Measurements from ENCODE around the gene GBF1.
"Not testable (repeated sequence)": the region's sequence is repeated elsewhere in the genome, so short reads cannot be mapped to it uniquely, and the experiment has no call there.

Gene GBF1

DNA sequence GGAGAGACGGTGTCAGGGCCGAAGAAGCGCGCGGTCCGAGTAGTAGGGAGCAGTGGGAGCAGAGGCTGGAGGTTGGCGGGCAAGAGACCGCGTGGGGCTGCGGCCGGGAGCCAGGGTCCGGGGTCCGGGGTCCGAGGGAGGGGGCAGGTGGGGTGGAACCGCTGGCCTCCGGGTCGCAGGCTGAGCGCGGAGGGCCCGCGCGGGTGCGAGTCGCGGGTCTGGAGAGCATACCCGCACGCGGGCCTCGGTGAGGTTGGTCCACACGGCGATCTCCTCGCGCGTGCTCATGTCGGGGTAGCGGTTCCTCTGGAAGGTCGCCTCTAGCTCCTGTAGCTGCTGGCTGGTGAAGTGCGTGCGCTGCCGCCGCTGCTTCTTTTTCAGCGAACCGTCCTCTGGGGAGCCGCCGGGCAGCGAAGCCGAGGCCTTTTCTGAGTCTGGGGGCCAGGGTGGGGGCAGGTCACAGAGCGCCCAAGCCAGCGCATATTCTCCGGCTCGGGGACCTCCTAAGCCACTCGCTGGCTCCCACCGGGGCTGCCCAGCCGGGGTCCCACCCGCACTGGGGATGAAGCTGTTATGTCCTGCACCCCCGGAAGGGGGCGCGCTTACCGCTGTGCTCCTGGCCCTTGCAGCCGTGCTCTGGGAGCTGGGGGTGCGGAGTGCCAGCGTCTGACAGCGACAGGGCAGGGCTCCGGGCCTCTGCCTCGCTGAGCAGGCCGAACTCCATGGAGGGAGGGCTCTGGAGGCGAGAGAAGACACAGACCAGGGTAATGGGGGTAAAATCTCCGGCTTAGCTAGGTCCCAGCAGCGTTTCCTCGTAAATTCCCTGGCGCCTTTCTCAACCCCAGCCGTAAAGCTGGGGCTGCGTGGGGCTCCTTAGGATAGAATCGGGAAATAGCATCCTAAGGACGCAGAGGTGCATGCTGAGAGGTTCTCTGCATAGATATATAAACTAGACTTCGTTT, 13.7 kb upstream of the GBF1 start:
- DNase-seq: no peak

DNA sequence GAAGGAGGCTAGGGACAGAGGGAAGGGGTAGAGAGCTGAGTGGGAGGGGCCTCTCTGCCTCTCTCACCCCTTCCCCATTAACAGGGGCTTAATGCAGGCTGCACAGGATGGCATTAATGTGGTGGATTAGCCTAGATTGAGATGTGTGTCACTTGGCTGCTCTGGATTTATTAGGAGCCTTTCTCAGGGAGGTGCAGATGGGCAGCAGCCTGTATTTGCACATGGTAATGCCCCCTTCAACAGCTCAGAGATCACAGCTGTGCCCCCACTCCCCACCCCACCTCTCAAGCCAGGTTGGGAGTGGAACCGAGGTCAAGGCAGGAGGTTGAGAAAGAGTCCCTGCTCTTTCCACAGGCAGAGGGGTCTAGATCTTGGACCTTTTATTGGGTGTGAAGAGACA, 11.3 kb upstream of the GBF1 start:
- no peak for DNase-seq

DNA sequence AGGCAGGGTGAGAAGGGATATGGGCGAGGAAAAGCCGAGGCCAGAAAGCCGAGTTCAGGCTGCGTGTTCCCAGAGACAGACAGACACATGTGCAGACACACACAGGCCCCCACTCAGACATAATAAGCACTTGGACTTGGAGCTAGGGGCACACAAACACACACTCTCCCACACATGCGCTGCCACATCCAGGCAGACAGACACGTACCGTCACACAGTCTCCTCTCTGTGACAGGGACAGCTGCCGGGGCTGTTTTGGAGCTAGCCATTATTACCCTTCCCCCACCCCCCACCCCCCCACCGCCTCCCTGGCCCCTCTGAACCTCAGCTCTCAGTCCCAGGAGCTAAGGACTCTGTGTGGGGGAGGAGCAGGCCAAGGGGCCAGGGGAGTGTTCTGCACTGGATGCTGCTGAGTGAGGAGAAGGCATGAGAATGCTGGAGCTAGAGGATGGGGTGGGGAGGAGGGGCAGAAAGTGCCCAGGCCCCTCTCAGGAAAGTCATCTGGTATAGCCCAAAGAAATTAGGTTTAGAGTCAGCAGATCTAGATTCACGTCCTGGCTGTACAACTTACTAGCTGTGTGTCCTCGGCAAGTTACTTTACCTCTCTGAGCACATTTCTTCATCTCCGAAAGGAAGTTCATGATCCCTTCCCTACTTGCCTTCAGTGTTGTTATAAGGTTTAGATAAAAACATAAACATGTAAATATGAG, 10.3 kb upstream of the GBF1 start:
- no peak for DNase-seq

GRCh38 chr10:102235598-102235920, 9.8 kb upstream of the GBF1 start:
- DNase-seq: no peak

DNA sequence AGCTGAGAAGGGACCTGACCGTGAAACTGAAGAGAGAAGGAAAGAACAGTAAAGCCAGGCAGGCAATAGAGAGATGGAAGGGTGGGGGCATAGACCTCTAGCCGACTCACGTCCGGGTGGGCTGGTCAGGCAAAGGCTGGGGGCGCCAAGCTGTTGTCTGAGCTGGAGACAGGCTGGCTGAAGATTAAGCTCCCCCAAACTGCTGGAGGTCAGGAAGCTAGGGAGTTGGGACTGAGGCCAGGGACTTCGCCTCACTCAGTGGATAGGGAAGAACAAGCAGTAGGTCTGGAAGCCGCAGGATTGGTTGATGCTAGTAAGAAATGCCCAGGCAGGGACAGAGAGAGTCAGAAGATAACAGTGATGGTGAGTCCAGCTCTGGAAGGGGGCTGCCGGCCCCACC, 9.3 kb upstream of the GBF1 start:
- DNase-seq: no peak

- DNase-seq: no peak
Observed at GRCh38 chr10:102237711-102238252, 7.5 kb upstream of the GBF1 start.

DNA sequence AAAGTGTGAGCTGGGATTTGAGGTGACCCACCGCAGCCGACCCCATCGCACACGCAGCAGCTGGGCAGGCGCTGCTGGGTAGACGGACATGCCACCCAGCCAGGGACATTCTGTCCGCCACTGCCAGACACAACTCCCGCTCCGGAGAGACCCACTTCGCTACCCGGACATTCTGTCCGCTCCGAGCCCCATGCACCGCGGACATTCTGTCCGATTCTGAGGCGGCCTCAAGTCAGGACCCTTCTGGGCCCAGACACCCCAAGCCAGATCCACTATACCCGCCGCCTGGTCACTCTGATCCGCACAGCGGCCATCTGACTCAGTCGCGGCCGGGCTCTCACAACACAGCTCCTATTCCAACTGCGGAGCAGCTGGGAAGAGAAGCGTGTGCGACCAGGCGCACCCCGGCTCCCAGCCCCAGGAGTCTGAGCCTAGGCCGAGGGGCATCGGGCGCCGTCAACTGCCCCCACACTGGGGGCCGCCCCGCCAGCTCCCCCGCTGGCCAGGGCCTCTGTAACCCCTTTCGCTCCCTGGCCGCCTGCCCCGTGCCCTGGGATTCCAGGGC, 4.8 kb upstream of the GBF1 start:
- no peak for DNase-seq

- DNase-seq: no peak
Observed at GRCh38 chr10:102241032-102241443, 4.3 kb upstream of the GBF1 start.

DNA sequence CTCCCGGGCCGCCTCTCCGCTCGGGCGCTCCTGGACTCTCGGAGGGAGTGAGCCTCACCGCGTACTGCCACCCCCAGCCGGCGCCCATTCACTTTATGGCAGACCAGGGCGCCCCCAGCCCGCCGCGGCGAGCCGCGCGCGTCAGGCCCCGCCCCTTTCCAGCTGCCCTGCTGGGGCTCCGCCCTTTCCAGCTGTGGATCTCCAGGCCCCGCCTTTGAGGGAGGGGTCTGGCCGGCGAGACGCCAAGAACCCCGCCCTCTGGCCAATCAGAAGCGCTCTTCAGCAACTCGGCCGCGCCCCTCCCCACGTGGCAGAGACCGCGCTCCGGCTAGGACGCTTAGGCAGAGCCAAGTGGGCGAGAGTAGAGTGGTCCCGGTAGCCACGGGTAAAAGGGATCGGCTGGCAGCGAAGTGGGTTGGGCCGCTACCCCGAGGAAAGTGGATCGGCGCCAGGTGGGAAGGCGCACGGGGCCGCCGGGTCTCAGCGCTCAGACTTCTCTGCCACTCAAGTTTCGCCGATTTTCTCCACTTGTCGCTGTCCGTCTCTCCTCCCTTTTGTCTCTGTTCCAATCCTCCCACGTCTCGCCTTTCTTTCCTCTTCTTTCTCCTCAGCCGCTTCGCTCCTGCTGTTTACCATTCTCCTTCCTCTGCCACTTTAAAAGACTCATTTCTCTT, 3.8 kb upstream of the GBF1 start, which contains the start of gene PITX3:
TSS of gene PITX3 (minus strand) at position 69 of the 674 bp plus-strand sequence. CDS start 9,432 bp downstream, outside the sequence.
- peak; percentile 57 for DNase-seq

GRCh38 chr10:102242118-102242485, 3.2 kb upstream of the GBF1 start:
- DNase-seq: no peak

GRCh38 chr10:102243309-102243708, 2.0 kb upstream of the GBF1 start:
- DNase-seq: no peak

GRCh38 chr10:102245932-102246251, 560 bp downstream of the GBF1 start:
- no peak for DNase-seq

GRCh38 chr10:102246261-102246660, 929 bp downstream of the GBF1 start:
- DNase-seq: no peak

- no peak for DNase-seq
Observed at GRCh38 chr10:102247734-102248133, 2.4 kb downstream of the GBF1 start.

DNA sequence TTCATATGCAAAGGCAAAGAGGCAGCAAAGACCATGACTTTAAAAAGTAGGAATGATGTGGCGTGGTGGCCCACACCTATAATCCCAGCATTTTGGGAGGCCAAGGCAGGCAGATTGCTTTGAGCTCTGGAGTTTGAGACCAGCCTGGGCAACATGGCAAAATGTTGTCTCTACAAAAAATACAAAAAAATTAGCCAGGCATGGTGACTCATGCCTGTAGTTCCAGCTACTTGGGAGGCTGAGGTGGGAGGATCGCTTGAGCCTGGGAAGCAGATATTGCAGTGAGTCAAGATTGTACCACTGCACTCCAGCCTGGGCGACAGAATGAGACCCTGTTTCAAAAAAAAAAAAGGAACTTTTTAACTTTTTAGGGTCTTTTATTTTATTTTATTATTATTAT, 7.2 kb downstream of the GBF1 start:
- DNase-seq: not testable (repeated sequence)

DNA sequence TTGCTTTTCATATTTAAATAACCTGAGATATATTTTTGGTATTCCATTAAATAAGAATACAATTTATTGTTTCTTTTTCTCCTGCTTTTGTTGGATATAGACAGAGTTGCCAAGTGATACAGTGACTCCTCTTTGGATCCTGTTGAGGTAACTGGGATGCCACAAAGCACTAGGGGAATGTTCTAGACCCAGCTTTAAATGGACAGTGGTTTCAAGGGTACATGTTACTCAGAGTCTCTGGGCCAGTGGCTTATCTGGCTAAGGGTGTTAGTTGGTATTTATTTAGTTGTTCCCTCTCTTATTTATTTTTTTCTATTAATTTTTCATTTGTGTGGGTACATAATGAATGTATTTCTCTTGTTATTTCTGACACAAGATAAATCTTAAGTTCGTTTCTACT, 9.1 kb downstream of the GBF1 start:
- DNase-seq: no peak

- no peak for DNase-seq
Observed at GRCh38 chr10:102255404-102255803, 10.1 kb downstream of the GBF1 start.

GRCh38 chr10:102261196-102261595, 15.9 kb downstream of the GBF1 start:
- no peak for DNase-seq

DNA sequence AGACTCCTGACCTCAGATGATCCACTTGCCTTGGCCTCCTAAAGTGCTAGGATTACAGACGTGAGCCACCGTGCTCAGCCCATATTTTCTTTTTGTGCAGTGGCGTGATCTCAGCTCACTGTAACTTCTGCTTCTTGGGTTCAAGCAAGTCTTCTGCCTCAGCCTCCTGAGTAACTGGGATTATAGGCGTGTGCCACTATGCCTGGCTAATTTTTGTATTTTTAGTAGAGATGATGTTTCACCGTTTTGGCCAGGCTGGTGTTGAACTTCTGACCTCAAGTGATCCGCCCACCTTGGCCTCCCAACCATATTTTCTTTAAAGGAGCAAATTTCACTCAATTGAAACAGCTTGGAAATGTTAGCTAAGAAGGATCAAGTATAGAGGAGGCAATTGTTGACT, 16.5 kb downstream of the GBF1 start:
- no peak for DNase-seq

GRCh38 chr10:102262744-102263370, 17.5 kb downstream of the GBF1 start:
- no peak for DNase-seq

- DNase-seq: no peak
Observed at GRCh38 chr10:102264371-102264770, 19.0 kb downstream of the GBF1 start.

DNA sequence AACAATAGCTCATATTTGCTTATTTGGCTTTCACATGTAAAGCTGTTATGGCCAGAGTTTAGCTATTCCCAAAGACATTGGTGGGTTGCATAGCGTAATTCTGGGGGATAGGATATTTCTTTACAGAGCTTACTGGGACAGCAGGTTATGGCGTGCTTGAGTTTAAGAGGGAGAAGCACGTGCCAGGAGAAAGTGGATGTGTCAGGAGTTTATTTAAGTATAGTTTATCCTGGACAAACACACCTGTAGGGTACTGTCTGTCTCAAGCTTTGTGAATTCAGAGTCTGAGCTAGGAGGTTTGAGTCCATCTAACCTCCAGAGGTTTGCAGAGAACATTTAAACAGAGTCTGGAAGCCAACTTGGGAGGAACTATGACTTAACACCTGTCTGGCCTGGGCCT, 21.3 kb downstream of the GBF1 start:
- DNase-seq: no peak

- no peak for DNase-seq
Observed at GRCh38 chr10:102267748-102268147, 22.4 kb downstream of the GBF1 start.
